PFSK-1 (cell line): ENCODE results near the gene ZNF70.

Experiments used
- FOXP2 ChIP-seq: optimal IDR thresholded peaks from 2 replicates; pipeline ENCODE3; 2011; ENCODE audit warnings: borderline replicate concordance, control low read depth, inconsistent platforms; ENCODE audit not compliant: insufficient read depth; ENCODE audit errors: extremely low read length, extremely low read depth
- POLR2AphosphoS5 ChIP-seq: IDR thresholded peaks from 2 replicates; pipeline ENCODE4 v1.6.1; 2012; ENCODE audit warnings: low read depth, mild to moderate bottlenecking, control low read depth, low read length, moderate library complexity
- REST ChIP-seq, 2 experiments: IDR thresholded peaks; 2 replicates each; pipeline versions ENCODE4 v1.6.1 to v1.8.0; 2011 to 2012; ENCODE audit warnings: low read depth in 2 of 2, low read length in 2 of 2, control low read depth in 1 of 2, inconsistent platforms in 1 of 2, mild to moderate bottlenecking in 1 of 2, moderate library complexity in 1 of 2; ENCODE audit not compliant: insufficient read depth in 1 of 2
- SIN3A ChIP-seq: IDR thresholded peaks from 2 replicates; pipeline ENCODE4 v1.6.1; 2012; ENCODE audit warnings: mild to moderate bottlenecking, low read length, moderate library complexity, borderline replicate concordance; ENCODE audit not compliant: insufficient read depth
- TAF1 ChIP-seq: IDR thresholded peaks from 2 replicates; pipeline ENCODE4 v1.6.1; 2012; ENCODE audit warnings: low read length, control low read depth, borderline replicate concordance; ENCODE audit not compliant: insufficient read depth

Gene ZNF70

GRCh38 chr22:23774922-23775436 is 24.1 kb upstream of the ZNF70 start:
- no peak for TF ChIP-seq FOXP2
- TF ChIP-seq SIN3A, result no peak
- TF ChIP-seq REST (IDR thresholded peaks at IDR 0.05; ENCODE audit: insufficient read depth in 1 of 2, low read depth in 2 of 2, low read length in 2 of 2), result no peak
- no peak for TF ChIP-seq TAF1
- no peak for TF ChIP-seq POLR2AphosphoS5

GRCh38 chr22:23774114-23774921 is 23.4 kb upstream of the ZNF70 start:
- no peak for TF ChIP-seq SIN3A
- no peak for TF ChIP-seq REST (IDR thresholded peaks at IDR 0.05; ENCODE audit: insufficient read depth in 1 of 2, low read depth in 2 of 2, low read length in 2 of 2)
- no peak for TF ChIP-seq POLR2AphosphoS5
- TF ChIP-seq TAF1, result no peak

GRCh38 chr22:23773483-23774113 is 22.7 kb upstream of the ZNF70 start:
- TF ChIP-seq REST (IDR thresholded peaks at IDR 0.05; ENCODE audit: insufficient read depth in 1 of 2, low read depth in 2 of 2, low read length in 2 of 2) (no peak), SIN3A (no peak), FOXP2 (no peak), POLR2AphosphoS5 (no peak), TAF1 (no peak)

GRCh38 chr22:23772649-23773473 is 21.9 kb upstream of the ZNF70 start, which contains the start of gene MMP11:
TSS of gene MMP11 (plus strand) at chr22:23772849. CDS start at chr22:23772871, 22 bp downstream.
- no peak for TF ChIP-seq REST (IDR thresholded peaks at IDR 0.05; ENCODE audit: insufficient read depth in 1 of 2, low read depth in 2 of 2, low read length in 2 of 2)
- no peak for TF ChIP-seq POLR2AphosphoS5
- TF ChIP-seq TAF1, result no peak
- TF ChIP-seq SIN3A, result no peak
- no peak for TF ChIP-seq FOXP2
